NAMALWA (cell line): Measurements from ENCODE around the gene JUNB.
"Not testable (repeated sequence)": the region's sequence is repeated elsewhere in the genome, so short reads cannot be mapped to it uniquely, and the experiment has no call there.

Experiments
- DNase-seq: peaks from one replicate; pipeline ENCODE4 v3.0.0-alpha.2; 2015; ENCODE audit warnings: low spot score

JUNB gene

DNA sequence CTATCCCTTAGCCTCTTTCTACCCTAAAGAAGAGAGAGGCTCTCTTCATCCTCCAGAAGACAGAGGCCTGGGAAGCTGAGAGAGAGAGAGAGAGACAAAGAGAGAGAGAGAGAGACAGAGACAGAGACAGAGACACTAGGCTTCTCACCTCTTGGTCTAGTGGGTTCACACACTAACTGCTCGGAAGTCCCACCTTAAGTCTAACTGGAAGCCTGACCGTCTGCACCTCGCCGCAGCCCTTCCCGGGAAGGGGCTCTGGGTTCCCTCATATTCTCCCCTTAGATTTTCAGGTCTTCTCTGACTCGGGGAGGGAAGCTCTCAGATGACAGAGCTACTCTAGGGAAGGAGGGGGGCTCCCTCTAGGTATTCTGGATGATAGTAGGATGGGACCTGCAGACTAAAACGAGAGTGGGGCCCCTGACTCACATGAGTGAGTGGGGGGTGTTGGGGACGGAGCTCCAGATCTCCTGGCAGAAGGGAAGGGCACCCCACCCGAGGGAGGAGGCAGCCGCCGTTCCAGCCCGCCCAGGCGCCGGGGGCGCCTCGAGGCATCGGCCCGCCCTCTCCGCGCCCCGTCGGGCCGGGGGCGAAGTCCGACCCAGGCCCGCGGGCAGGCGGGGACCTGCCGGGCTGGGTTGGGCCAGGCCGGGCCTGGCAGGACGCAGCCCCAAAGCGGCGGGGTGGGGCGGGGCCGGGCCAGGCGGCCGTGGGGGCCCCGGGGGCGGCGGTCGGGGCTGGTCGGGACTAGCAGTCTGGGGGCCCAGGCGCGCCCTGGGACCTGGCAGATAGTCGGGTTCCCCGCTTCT is 2.0 kb upstream of the JUNB start:
- peak; percentile 64 for DNase-seq

DNA sequence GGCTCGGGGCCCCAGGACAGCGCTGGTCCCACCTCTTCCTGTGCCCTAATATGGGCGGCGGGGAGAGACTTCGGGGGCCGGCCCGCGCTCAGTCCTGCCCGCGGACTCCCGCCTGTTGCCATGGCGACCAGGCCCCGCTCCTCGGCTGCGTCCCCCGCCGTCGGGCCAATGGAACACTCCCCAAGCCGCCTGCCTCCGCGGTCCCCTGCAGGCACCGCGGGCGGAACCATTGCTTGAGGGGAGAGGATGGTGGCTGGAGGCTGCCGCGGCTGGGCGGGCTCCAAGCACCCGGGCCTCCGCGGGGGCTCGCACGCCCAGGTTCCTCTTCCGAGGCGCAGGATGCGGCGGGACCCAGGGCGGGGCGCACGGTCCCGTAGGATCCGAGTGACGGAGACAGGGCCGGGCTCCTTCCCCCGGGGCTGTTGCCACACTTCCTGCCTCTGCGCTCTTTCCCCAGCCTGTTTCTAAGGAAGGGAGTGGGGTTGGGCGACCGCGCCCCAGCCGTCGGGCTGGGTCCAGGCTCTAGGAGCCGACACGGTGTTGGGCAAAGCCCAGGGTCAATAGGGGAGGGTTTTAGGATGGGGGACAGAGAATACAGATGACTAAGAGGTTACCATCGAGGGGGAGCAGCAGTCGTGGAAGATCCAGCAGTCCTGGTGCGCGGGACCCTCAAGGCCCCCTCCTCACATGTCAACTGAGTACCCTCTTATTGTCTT is 1.2 kb upstream of the JUNB start:
- DNase-seq, result peak; percentile 98

DNA sequence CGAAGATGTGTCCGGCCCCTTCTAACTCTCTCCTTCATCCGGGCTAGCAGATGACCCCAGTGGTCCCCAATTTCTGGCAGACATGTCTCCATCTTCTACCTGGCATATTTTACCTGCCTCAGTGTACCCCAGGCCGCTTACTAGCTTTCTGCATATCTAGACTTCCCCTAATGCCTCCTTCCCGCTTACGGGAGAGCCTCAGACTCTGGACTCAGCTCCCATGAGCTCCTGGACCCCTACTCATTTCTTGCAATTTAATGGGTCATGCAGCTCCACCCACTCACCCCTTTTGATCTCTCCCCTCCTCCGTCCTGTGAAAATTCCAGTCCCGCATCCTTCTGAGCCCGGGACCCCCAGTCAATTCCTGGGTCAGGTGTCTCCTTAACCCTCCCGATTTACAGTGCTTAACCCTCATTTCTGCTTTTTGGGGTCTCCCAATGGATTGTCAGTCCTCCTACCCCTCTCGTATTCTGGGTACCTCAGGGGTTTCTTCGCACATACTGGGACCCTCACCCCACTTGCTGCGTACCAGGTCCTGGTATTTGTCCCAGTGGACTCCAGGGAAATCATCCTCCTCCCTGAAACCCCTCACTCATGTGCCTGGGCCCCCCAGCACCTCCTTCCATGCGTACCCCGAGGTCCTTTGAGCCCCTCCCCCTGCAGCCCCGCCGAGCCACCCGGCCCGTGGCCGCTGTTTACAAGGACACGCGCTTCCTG is 500 bp upstream of the JUNB start:
- DNase-seq, result no peak

DNA sequence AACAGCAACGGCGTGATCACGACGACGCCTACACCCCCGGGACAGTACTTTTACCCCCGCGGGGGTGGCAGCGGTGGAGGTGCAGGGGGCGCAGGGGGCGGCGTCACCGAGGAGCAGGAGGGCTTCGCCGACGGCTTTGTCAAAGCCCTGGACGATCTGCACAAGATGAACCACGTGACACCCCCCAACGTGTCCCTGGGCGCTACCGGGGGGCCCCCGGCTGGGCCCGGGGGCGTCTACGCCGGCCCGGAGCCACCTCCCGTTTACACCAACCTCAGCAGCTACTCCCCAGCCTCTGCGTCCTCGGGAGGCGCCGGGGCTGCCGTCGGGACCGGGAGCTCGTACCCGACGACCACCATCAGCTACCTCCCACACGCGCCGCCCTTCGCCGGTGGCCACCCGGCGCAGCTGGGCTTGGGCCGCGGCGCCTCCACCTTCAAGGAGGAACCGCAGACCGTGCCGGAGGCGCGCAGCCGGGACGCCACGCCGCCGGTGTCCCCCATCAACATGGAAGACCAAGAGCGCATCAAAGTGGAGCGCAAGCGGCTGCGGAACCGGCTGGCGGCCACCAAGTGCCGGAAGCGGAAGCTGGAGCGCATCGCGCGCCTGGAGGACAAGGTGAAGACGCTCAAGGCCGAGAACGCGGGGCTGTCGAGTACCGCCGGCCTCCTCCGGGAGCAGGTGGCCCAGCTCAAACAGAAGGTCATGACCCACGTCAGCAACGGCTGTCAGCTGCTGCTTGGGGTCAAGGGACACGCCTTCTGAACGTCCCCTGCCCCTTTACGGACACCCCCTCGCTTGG is 966 bp downstream of the JUNB start:
- DNase-seq, result peak; percentile 90

DNA sequence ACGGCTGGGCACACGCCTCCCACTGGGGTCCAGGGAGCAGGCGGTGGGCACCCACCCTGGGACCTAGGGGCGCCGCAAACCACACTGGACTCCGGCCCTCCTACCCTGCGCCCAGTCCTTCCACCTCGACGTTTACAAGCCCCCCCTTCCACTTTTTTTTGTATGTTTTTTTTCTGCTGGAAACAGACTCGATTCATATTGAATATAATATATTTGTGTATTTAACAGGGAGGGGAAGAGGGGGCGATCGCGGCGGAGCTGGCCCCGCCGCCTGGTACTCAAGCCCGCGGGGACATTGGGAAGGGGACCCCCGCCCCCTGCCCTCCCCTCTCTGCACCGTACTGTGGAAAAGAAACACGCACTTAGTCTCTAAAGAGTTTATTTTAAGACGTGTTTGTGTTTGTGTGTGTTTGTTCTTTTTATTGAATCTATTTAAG is 1.6 kb downstream of the JUNB start:
- no peak for DNase-seq

DNA sequence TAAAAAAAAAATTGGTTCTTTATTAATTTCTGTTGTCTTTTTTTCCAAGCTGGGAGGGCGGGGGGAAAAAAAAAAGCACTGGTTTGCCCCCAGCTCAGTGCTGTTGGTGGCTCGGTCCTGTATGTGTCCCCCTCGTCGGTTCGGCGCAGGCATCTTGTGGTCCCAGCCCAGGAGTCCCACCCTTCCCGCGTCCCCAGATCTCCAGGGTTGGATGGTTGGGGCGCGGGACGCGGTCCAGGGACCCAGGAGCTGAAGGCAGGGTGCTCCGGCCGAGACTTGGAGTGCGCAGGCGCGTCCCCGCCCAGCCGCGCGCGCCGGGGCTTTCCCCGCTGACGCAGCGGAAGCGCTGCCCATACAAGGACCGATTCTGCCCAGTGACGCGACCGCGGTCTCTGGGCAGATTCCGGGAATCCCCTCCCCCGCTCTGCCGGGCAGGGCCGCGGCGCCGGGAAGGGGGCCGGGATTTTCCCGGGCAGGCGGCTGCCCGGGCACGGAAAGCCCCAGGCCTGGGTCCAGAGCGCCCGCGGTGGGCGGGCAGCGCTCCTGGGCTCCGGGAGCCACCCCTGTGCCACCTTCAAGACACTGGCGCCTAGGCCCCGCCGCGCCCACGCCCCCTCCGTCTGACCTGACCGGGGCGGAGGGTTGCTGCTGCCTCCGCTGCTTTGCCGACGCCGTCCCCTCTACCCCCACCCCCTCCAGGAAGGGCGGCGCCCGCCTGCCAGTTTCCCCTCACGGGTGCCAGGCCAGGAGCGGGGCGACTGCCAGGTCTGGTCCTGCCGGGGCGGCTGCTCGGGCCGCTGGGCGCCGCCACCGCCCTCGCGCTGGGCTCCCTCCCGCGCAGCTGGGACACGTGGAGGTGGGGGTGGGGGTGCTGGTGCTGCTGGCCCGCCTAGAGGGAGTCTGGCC is 2.3 kb downstream of the JUNB start:
- peak; percentile 95 for DNase-seq

DNA sequence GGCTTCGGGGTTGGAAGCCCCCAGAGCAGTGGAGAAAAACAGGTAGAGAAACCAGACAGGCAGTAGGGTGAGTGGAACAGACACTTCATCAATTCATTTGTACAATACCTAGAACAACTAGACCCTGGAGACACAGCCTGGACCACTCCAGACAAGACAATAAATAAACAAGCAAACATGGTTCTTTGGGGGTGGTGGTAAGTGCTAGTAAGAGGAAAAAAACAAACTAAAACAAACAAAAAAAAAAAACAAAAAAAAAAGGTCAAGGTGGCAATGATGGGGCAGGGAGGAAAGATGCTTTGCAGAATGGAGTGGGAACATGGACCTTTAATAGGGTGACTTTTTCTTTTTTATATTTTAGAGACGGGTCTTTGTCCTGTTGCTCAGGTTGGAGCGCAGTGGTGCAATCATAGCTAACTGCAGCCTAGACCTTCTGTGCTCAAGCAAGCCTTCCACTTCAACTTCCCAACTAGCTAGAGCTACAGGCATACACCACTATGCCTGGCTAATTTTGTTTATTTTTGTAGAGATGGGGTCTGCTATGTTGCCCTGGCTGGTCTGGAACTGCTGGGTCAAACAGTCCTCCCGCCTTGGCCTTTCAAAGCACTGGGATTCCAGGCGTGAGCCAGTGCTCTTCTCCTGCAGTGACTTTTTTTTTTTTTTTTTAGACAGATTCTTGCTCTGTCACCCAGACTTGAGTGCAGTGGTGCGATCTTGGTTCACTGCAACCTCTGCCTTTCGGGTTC is 3.1 kb downstream of the JUNB start:
- DNase-seq, result no peak

DNA sequence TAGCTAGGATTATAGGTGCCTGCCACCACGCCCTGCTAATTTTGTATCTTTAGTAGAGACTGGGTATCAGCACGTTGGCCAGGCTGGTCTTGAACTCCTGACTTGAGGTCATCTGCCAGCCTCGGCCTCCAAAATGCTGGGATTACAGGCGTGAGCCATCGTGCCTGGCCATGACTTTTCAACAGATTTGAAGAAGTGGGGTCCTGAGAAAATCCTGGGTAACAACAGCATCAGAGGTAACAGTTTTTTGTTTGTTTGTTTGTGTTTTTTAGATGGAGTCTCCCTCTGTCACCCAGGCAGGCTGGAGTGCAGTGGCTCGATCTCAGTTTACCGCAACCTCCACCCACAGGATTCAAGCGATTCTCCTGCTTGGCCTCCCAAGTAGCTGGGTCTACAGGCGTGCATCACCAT is 3.7 kb downstream of the JUNB start:
- no peak for DNase-seq

DNA sequence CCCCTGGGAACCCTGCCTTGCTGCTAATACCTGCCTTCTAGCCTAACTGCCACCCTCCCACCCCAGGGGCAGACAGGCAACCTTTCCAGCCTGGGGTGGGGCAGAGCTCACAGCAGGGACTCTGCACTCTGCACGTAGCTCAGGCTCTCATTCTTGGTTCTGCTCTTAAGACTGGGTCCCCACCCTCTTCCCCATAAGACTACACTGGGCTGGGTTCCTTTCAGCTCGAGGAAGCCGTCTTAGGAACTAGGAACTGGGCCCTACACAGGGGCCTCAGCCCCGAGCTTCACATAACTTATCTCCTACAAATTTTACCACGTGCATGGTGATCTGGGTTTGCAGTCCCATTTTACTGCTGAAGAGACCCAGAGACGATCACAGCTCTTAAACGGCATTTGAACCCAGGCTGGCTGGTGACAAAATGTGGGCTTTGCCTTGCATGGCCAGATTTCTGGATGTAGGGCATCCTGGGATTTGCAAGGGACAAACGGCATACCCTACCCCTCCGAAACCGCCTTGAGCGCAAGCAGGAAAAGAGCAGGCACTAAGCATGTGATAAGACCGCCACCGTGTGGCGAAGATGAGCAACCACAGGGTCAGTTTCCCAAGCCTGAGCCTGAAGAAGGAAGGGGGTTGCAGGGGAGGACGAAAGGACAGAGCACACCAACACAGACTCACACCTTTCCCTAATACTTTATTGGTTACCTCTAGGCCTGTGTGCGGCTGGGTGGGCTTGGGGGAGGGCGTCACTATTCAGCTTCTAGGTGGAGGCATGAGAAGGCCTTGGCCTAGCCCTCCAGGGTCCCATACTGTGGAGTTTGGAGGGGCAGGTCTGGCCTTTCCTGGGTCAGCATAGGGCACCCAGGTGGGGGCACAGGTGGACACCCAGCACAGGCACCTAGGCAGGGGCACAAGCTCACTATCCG is 5.1 kb downstream of the JUNB start:
- peak; percentile 89 for DNase-seq

DNA sequence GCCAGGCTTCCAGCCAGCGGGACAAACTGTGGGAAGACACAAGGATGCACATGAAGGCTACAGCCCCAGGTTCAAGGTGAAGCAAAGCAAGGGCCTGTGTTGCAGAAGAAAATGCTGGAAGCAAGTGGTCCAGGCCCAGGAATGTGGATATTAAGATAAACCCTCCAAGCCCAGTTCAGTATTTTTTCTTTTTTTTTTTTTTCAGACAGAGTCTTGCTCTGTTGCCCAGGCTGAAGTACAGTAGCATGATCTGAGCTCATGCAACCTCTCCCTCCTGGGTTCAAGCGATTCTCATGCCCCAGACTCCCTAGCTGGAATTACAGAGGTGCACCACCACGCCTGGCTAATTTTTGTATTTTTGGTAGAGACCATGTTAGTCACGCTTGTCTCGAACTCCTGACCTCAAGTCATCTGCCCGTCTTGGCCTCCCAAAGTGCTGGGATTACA is 5.9 kb downstream of the JUNB start:
- DNase-seq, result no peak

DNA sequence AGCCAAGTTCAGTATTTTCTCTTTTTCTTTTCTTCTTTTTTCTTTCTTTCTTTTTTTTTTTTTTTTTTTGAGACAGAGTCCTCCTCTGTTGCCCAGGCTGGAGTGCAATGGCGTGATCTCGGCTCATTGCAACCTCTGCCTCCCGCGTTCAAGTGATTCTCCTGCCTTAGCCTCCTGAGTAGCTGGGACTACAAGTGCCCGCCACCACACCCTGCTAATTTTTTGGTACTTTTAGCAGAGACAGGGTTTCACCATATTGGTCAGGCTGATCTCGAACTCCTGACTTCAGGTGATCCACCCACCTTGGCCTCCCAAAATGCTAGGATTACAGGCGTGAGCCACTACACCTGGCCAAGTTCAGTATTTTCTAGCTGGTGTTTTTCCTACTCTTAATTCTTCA is 6.3 kb downstream of the JUNB start:
- not testable (repeated sequence) for DNase-seq

DNA sequence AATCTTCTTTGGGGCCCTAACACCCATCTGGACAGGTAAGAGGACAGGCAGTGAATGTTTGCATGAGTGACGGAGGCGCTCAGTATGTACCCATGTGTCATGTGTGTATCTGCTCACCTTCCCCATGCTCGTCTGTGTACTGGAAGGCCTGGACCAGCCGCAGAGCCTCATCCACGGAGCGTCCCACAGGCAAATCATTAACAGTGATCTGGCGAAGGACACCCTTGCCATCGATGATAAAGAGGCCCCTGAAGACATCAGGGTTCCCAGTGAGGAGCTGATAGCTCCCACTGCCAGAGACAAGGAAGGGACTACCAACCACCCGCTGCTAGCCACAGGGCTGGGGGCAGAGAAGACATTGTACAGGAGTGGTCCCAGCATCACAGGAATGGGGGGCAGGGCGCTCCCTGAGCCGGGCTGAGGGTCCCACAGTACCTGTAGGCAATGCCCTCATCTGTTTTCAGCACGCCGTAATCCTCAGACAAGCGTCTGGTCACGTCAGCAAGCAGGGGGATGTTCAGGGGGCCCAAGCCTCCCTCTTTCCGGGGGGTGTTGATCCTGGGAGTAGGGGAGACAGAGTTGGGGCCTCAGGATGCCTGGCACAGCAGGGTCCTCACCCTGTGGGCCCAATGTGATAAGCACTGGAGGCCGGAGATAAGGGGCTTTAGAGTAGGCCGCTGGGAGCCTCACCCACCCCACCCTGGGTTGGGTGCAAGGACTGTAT is 8.6 kb downstream of the JUNB start:
- no peak for DNase-seq

DNA sequence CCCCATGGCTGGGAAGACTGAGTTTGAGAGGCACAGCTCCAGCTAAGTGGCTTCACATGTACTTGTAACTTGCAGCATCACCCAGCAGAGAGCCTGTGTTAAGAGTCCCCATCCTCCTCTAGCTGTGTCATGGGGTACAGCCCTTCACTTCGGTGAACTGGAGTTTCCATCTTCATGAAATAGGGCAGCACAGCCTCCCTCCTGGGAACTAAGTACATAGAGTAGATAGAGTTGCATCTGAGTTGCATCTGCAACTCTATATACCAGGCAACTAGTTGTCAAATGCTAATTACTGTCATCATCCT is 9.1 kb downstream of the JUNB start:
- no peak for DNase-seq

DNA sequence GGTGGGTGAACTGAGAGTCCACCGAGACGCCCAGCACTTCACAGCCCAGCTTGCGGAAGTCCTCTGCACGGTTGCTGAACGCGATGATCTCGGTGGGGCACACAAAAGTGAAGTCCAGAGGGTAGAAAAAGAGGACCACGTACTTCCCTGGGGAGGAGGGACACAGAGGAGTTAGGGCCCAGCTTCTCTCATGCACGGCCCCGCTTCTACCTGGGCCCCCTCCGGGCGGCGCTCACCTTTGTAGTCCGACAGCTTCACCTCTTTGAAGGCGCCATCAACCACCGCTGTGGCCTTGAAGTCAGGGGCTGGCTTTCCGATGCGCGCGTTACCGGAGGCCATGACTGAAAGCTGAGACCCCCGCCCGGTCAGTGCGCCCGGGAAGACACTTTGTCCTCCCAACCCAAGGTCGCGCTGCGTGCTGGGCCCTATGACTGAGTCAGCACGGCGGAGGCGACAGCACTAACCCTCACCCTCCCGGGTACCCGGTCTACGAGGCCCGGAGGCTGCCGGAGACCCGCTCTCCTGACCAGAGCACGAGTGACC is 9.7 kb downstream of the JUNB start:
- no peak for DNase-seq

DNA sequence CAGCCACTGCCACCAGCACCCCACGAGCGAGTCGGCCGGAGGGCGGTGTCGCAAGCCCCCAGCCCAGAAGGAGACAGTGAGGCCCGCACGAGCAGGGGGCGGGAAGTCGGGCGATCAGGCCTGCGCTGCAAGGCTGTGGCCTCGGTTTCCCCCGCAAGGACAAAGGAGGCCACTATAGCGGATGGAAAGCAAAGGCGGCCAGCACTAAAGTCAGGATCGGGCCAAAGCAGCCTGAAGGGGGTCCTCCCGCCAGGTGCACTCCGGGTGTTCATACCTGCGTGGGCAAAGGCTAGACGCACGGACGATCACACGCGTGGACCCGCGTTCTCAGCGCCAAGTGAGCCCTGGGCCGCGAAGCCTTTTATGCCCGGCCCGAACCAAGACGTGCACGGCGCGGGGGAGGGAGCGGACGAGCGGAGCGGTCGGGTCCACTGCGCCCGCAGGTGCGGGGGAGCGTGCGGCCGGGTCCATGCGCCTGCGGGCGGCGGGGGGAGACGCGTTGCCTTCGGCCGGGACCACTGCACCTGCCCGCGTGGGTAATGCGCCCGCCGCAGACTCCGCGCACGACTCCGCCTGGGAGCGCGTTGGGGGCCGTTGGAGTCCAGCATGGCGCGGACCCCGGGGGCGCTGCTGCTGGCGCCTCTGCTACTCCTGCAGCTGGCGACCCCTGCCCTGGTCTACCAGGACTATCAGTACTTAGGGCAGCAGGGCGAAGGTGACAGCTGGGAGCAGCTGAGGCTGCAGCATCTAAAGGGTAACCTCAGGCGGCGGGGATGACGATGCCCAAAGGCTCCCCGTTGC is 10.4 kb downstream of the JUNB start, which contains the start of the genes PRDX2 and THSD8:
TSS of gene PRDX2 (minus strand) at position 335 of the 801 bp plus-strand sequence. CDS start 539 bp downstream, outside the sequence.
TSS of gene THSD8 (plus strand) at position 604 of the 801 bp plus-strand sequence. CDS start at position 607, 3 bp downstream.
- peak; percentile 73 for DNase-seq

DNA sequence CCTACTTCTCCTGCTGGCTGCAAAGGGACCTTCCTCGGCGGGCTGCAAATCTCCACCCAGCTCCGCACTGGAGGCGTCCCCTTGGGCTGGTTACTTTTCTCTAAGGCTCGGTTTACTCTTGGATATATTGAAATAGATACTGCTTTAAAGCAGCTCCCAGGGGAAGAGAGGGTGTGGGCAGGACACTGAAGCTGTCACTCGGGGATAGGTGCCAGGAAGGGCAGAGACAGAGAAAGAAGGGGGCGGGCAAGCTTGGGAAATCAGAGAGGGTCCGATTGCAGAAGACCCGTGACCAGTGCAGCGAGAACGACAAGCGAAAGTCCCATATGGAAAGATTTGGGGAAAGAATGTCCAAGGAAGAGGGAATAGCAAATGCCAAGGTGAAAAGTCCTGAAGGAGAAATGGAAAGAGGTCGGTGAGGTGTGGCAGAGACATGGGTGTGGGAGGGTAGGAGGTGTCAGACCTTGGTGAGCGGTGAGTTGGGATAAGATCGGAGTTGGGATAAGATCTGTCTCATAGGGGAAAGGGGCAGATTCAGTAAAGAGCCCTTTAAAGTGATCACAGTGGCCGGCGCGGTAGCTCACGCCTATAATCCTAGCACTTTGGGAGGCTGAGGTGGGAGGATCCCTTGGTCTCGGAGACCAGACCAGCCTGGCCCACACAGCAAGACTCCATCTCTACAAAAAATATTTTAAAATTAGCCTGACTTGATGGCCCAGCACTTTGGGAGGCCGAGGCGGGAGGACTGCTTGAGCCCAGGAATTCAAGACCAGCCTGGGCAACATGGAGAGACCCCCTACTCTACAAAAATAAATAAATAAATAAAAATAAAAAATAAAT is 11.2 kb downstream of the JUNB start:
- no peak for DNase-seq
